Spleen (tissue), 11 donors: ENCODE data around the gene CEP131. TPM values are rescaled to one million over a fixed set of nuclear protein-coding genes. Genes with fewer than 3 reads are reported as not detected.

Experiments used
- DNase-seq: peaks from one replicate; pipeline ENCODE4 v3.0.0-alpha.2; 2020
- H3K27ac ChIP-seq, 8 donors: fragments of 200-600 bp; sonication (generic) in 7 of 8; 1 replicate in 4 of 8; 2 replicates in 4 of 8; pipeline versions ENCODE4 v1.5.0 to v1.8.0; 2016 to 2021; ENCODE audit warnings: inconsistent platforms in 4 of 8, mild to moderate bottlenecking in 4 of 8, moderate library complexity in 1 of 8
- H3K27me3 ChIP-seq, 7 donors: fragments of 200-600 bp; sonication (generic) in 6 of 7; replicated peaks in 1 of 7; 1 replicate in 4 of 7; 2 replicates in 3 of 7; pipeline versions ENCODE4 v1.5.0 to v1.8.0; 2016 to 2021; ENCODE audit warnings: inconsistent platforms in 3 of 7, mild to moderate bottlenecking in 1 of 7
- H3K36me3 ChIP-seq, 6 donors: fragments of 200-600 bp; sonication (generic) in 5 of 6; 1 replicate in 4 of 6; 2 replicates in 2 of 6; pipeline versions ENCODE4 v1.5.0 to v1.8.0; 2016 to 2021; ENCODE audit warnings: inconsistent platforms in 2 of 6
- H3K4me1 ChIP-seq, 6 donors: fragments of 200-600 bp; sonication (generic) in 5 of 6; 1 replicate in 3 of 6; 2 replicates in 3 of 6; pipeline versions ENCODE4 v1.5.0 to v1.8.0; 2016 to 2021; ENCODE audit warnings: inconsistent platforms in 3 of 6
- H3K4me3 ChIP-seq, 8 donors: fragments of 200-600 bp; sonication (generic) in 7 of 8; 1 replicate in 4 of 8; 2 replicates in 4 of 8; pipeline versions ENCODE4 v1.5.0 to v1.8.0; 2016 to 2021; ENCODE audit warnings: inconsistent platforms in 4 of 8, mild to moderate bottlenecking in 4 of 8, moderate library complexity in 2 of 8
- H3K9me3 ChIP-seq, 8 donors: fragments of 200-600 bp; sonication (generic) in 7 of 8; 1 replicate in 4 of 8; 2 replicates in 4 of 8; pipeline versions ENCODE4 v1.5.0 to v1.8.0; 2016 to 2021; ENCODE audit warnings: inconsistent platforms in 4 of 8
- CTCF ChIP-seq, 11 experiments: fragments of 200-600 bp in 7 of 11; fragments of 450-650 bp in 4 of 11; sonication (generic) in 4 of 11; IDR thresholded peaks in 8 of 11; conservative IDR thresholded peaks in 3 of 11; 1 replicate in 7 of 11; 2 replicates in 4 of 11; pipeline versions ENCODE4 v1.4.0 to v1.8.0; 2016 to 2021; ENCODE audit warnings: antibody characterized with exemption in 11 of 11, inconsistent platforms in 4 of 11, mild to moderate bottlenecking in 1 of 11
- POLR2A ChIP-seq, 3 donors: fragments of 450-650 bp; IDR thresholded peaks; one replicate each; pipeline ENCODE4 v1.5.1; 2017; ENCODE audit warnings: antibody characterized with exemption in 3 of 3, mild to moderate bottlenecking in 1 of 3
- POLR2AphosphoS5 ChIP-seq, 3 donors: sonication (generic); formaldehyde crosslinking; IDR thresholded peaks; one replicate each; pipeline ENCODE4 v1.5.1; 2017; ENCODE audit warnings: antibody characterized with exemption in 3 of 3
- WGBS, 5 donors: extraction: QIAGEN DNeasy Blood & Tissue Kit in 3 of 5; methylation state at CpG; one replicate each; pipeline versions ENCODE4 v1.1.5 to v1.1.7; 2013 to 2018; 5-methylcytosine and 5-hydroxymethylcytosine counted together
- intact Hi-C: fragments of 100-400 bp; cut with DNase I; formaldehyde crosslinking; loops from one replicate; pipeline ENCODE4 v1.15.0; 2023; ENCODE audit warnings: low total_unique reads
- polyA plus RNA-seq, 3 donors: library from polyadenylated mRNA; stranded (reverse); fragments of 200-250 nt; gene quantifications; one replicate each; pipeline ENCODE4 v1.2.1, GENCODE V29; 2013
- total RNA-seq, 7 donors: library from RNA; depleted of rRNA in 3 of 7; stranded (reverse); fragments of >200 nt in 3 of 7; fragmentation: NEBNext Ultra II Directional in 4 of 7; extraction: Animal tissue kit (Norgen Biotek cat#: 25700) in 4 of 7; gene quantifications; one replicate each; pipeline versions ENCODE4 v1.1.0 to v1.2.1, GENCODE V29; 2016 to 2021
- donor health status: healthy with polysubstance abuse.
- donor health status: DM: no; HTN: no; CAD: no; lungs with moderate emphysema.
- donor health status: DM: no; HTN: no; CAD: no.
- donor health status: Bipolar disorder and iron deficiency.
- donor health status: healthy.
- donor health status: DM: no; HTN: no; CAD: no.
- donor health status: DM: yes; HTN: yes; CAD: no.

Gene CEP131
- total and polyA plus RNA-seq, 10 donors, result 8.5 to 26.7 (median 13.3) TPM

DNA sequence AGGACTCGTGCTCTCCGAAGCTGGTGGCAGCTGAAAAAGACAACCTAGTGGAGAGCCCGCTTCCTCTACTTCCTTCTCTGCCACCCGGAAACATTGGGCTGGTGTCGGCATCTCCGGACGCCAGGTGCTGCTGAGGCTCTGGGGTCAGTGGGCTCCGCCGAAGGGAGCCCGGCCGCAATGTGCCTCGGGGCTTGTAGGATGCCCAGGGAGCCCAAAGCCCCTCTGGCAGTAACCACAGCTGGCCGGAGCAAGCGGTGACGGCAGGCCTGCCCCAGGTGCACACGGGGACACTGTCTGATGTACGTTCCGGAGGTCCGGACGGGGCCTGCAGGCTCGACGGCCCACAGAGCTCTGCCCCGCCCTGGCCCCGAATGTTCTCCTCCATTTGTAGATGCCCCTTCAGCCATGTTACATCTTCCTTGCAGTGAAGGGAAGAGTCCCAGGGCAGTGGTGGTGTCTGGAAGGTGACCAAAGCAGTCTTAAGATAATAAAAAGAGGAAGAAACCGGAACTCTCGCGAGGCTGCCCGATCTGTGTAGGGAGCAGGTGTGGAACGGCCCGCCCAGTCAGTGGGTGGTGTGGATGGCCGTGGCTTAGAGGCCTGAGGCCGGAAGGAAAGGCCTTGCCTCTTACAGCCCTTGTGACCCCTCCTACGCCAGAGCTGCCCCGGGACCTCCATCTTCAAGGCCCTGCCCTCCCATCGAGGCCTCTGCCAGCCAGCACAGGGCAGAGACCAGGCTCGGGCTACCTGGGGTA, 39.0 kb upstream of the CEP131 start:
- TF ChIP-seq POLR2AphosphoS5 (IDR thresholded peaks at IDR 0.05), result peak in 2 of 3 donors; percentile 52 to 53
- TF ChIP-seq POLR2A (IDR thresholded peaks at IDR 0.05), result no peak
- no peak for TF ChIP-seq CTCF (IDR thresholded peaks at IDR 0.05 in 8 of 11, conservative IDR thresholded peaks at IDR 0.05 in 3 of 11)
- peaks cover 0 to 100% (median 97%) of the 10 kb centered on the region in 6 donors for H3K36me3 ChIP-seq
- intact Hi-C loops, result no loop called here
- H3K27me3 ChIP-seq, result no peaks in the 10 kb centered on the region
- no peak overlapping the region for H3K4me3 ChIP-seq
- H3K27ac ChIP-seq, result peak overlapping the region in 1 of 8 donors; percentile 9
- no peaks in the 10 kb centered on the region for H3K9me3 ChIP-seq
- no peak for DNase-seq
- H3K4me1 ChIP-seq, result peaks cover 0 to 29% (median 4%) of the 10 kb centered on the region in 6 donors
- WGBS, 5 donors, result 80 to 91% (median 82%) methylated on average over 35 to 36 of the region's 36 CpGs

DNA sequence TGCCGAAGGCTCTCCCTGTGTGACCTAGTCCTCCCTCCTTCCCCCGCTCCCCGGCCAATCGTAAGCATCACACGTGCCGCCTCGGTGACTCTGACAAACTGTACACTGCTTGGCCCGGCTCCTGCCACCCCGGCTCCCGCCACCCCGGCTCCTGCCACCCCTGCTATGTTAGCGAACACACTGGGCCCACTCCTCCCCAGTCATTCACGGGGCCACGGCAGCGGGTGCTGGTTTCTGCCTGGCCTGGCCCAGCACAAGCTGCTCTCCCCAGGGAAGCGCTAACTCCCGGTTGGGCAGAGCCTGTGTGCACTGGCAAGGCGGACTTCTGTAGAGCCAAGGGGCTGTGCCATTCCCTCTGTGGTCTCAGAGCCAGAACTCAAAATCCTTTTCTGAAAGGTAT, 38.3 kb upstream of the CEP131 start:
- 93 to 97% (median 96%) methylated on average over 16 to 18 of the region's 18 CpGs for WGBS, 5 donors
- Histone ChIP-seq H3K36me3 (peaks cover 0 to 100% (median 95%) of the 10 kb centered on the region in 6 donors), H3K4me1 (peaks cover 0 to 26% (median 4%) of the 10 kb centered on the region in 6 donors), H3K9me3 (no peaks in the 10 kb centered on the region), H3K27me3 (no peaks in the 10 kb centered on the region), H3K4me3 (no peak overlapping the region), H3K27ac (no peak overlapping the region)
- DNase-seq, result no peak
- no peak for TF ChIP-seq CTCF (IDR thresholded peaks at IDR 0.05 in 8 of 11, conservative IDR thresholded peaks at IDR 0.05 in 3 of 11)
- intact Hi-C loops, result no loop called here

GRCh38 chr17:81260641-81261040, 37.9 kb upstream of the CEP131 start:
- Histone ChIP-seq H3K27ac (no peak overlapping the region), H3K36me3 (peaks cover 0 to 100% (median 90%) of the 10 kb centered on the region in 6 donors), H3K9me3 (no peaks in the 10 kb centered on the region), H3K27me3 (no peaks in the 10 kb centered on the region), H3K4me3 (no peak overlapping the region), H3K4me1 (peaks cover 0 to 26% (median 5%) of the 10 kb centered on the region in 6 donors)
- no peak for DNase-seq
- WGBS, 5 donors, result 92 to 96% (median 95%) methylated on average over 14 to 19 of the region's 19 CpGs
- no peak for TF ChIP-seq POLR2A (IDR thresholded peaks at IDR 0.05)
- TF ChIP-seq CTCF (IDR thresholded peaks at IDR 0.05 in 8 of 11, conservative IDR thresholded peaks at IDR 0.05 in 3 of 11), result no peak
- TF ChIP-seq POLR2AphosphoS5 (IDR thresholded peaks at IDR 0.05), result no peak
- intact Hi-C loops, result no loop called here

DNA sequence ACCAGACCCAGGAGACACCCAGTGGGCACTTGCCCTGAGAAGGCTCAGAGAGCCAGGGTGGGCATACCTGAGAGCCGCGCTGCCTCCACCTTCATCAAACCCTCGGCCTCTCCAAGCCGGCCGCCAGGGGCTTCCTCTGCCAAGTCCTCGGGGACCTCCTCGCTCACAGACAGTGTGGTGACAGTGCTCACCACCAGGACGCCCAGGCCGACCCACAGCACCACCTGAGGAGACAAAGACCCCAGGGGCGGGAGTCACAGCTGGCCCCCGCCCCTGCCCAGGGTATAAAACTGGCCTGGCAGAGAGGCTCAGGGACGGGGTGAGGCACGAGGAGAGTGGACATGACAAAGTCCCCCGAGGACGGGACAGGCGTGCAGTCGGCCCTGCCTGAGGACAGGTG, 37.4 kb upstream of the CEP131 start:
- DNase-seq, result no peak
- H3K27ac ChIP-seq, result no peak overlapping the region
- H3K27me3 ChIP-seq, result no peaks in the 10 kb centered on the region
- no peaks in the 10 kb centered on the region for H3K9me3 ChIP-seq
- peaks cover 0 to 100% (median 86%) of the 10 kb centered on the region in 6 donors for H3K36me3 ChIP-seq
- intact Hi-C loops, result no loop called here
- no peak overlapping the region for H3K4me3 ChIP-seq
- TF ChIP-seq CTCF (IDR thresholded peaks at IDR 0.05 in 8 of 11, conservative IDR thresholded peaks at IDR 0.05 in 3 of 11) (no peak), POLR2A (IDR thresholded peaks at IDR 0.05) (no peak), POLR2AphosphoS5 (IDR thresholded peaks at IDR 0.05) (no peak)
- H3K4me1 ChIP-seq, result peaks cover 0 to 28% (median 9%) of the 10 kb centered on the region in 6 donors
- WGBS, 5 donors, result 95 to 98% (median 97%) methylated on average over 13 to 17 of the region's 17 CpGs
